IMR-90 (cell line): Measurements from ENCODE around the gene NAGS.

Experiments
- BHLHE40 ChIP-seq: fragments of 150-350 bp; IDR thresholded peaks from 2 replicates; pipeline ENCODE4 v1.6.1; 2016; ENCODE audit warnings: mild to moderate bottlenecking, low read depth, low read length
- MAZ ChIP-seq: IDR thresholded peaks from 2 replicates; pipeline ENCODE4 v1.6.1; 2012; ENCODE audit warnings: low read depth, mild to moderate bottlenecking, low read length, improper control_type of control experiment, moderate library complexity, borderline replicate concordance
- MXI1 ChIP-seq: IDR thresholded peaks from 2 replicates; pipeline ENCODE4 v1.6.1; 2012; ENCODE audit warnings: low read depth, mild to moderate bottlenecking, low read length, moderate library complexity, borderline replicate concordance
- POLR2A ChIP-seq: IDR thresholded peaks from 2 replicates; pipeline ENCODE4 v1.6.1; 2012; ENCODE audit warnings: mild to moderate bottlenecking, low read depth, low read length
- RFX5 ChIP-seq: IDR thresholded peaks from 2 replicates; pipeline ENCODE4 v1.8.0; 2012; ENCODE audit warnings: low read depth, mild to moderate bottlenecking, low read length, moderate library complexity
- SMC3 ChIP-seq: fragments of 150-350 bp; IDR thresholded peaks from 2 replicates; pipeline ENCODE4 v1.6.1; 2016; ENCODE audit warnings: low read depth, mild to moderate bottlenecking, antibody characterized with exemption, low read length, moderate library complexity
- TF ChIP-seq, protein P1 (sequence below): conservative IDR thresholded peaks from 2 replicates; pipeline ENCODE4 v1.5.1; 2012; ENCODE audit warnings: mild to moderate bottlenecking, low read depth, low read length, improper control_type of control experiment

DNA sequence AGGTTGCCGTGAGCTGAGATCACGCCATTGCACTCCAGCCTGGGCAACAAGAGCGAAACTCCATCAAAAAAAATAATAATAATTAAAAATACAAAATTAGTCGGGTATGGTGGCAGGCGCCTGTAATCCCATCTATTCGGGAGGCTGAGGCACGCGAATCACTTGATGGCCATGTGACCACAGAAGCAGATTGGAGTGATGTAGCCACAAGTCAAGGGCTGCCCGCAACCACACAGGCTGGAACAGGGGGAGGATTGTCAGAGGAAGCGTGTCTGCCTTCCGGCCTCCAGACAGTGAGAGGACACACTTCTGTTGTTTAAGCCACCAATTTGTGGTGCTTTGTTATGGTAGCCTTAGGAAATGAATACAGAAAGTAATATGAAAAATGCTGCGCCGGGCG, 11.8 kb upstream of the NAGS start:
- TF ChIP-seq, protein P1, sequence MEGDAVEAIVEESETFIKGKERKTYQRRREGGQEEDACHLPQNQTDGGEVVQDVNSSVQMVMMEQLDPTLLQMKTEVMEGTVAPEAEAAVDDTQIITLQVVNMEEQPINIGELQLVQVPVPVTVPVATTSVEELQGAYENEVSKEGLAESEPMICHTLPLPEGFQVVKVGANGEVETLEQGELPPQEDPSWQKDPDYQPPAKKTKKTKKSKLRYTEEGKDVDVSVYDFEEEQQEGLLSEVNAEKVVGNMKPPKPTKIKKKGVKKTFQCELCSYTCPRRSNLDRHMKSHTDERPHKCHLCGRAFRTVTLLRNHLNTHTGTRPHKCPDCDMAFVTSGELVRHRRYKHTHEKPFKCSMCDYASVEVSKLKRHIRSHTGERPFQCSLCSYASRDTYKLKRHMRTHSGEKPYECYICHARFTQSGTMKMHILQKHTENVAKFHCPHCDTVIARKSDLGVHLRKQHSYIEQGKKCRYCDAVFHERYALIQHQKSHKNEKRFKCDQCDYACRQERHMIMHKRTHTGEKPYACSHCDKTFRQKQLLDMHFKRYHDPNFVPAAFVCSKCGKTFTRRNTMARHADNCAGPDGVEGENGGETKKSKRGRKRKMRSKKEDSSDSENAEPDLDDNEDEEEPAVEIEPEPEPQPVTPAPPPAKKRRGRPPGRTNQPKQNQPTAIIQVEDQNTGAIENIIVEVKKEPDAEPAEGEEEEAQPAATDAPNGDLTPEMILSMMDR: no peak
- no peak for TF ChIP-seq MXI1
- TF ChIP-seq POLR2A: no peak
- no peak for TF ChIP-seq BHLHE40
- TF ChIP-seq SMC3: no peak
- no peak for TF ChIP-seq RFX5
- no peak for TF ChIP-seq MAZ
